ENCODE data around the gene RCSD1.

The RCSD1 gene

DNA sequence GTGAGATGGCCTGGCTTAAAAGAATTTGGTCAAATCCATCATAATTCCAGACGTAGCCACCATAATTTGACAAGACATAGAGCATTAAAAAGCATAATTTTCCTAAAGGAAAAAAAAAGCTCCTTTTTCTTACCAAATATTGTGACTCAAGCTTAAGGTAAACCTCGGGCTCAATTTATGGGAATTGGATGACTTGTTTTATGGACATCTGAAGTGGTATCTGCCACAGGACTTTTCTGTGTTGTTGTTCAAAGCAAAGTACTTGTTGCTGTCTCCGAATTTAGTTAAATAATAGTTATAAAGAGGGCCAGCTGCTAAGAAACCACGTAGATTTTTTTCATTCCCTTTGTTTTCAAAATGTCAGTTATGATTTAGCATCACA, 92.8 kb downstream of the RCSD1 start:
- TF ChIP-seq GATA3 (IDR thresholded peaks at IDR 0.05; ENCODE audit: low read depth, low read length) (no peak), GATA2 (IDR thresholded peaks at IDR 0.05; ENCODE audit: low read depth, low read length) (no peak)

DNA sequence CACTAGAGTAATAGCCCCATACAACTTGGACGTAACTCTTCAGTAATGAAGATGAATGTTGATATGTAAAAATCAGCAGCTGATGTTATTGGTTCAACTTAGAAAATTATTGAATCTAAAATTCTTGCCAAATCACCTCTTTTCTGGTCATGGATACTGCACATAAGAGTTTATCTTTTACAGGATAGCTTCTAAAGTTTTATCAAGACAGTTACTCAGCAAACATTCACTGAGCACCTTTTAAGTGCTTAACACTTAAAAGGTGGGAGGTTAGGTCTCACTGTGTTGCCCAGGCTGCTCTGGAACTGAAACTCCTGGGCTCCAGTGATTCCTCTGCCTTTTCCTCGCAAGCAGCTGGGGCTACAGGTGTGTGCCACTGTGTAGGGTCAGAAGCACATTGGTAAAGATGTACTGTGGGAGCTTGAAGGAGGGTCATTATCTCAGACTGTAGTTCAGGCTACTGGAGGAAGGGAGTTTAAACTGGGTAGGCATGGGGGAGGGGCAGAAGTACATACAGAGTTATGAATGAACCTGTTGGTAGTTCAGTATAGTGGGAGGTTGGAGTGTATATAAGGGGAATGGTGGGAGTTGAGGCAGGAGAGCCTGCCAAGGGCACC, 93.8 kb downstream of the RCSD1 start:
- TF ChIP-seq GATA2 (IDR thresholded peaks at IDR 0.05; ENCODE audit: low read depth, low read length) = no peak
- TF ChIP-seq GATA3 (IDR thresholded peaks at IDR 0.05; ENCODE audit: low read depth, low read length) = no peak

DNA sequence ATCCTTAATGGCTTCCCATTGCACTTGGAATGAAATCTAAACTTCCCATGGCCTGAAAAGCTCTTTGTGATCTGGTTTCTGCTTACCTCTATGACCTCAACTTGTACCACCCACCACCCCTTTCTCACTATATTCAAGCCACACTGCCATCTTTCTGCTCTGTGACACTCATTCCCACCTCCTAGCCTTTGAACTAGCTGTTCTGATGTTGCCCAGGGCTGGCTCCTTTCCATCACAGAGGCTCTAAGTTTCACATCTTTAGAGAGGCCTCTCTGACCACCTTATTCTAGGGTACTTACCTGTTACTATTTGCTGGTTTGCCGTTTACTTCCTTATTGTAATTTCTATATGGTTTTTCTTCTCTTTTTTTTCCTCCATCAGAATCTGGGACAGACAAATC, 96.0 kb downstream of the RCSD1 start:
- TF ChIP-seq GATA3 (IDR thresholded peaks at IDR 0.05; ENCODE audit: low read depth, low read length) = no peak
- TF ChIP-seq GATA2 (IDR thresholded peaks at IDR 0.05; ENCODE audit: low read depth, low read length) = no peak

DNA sequence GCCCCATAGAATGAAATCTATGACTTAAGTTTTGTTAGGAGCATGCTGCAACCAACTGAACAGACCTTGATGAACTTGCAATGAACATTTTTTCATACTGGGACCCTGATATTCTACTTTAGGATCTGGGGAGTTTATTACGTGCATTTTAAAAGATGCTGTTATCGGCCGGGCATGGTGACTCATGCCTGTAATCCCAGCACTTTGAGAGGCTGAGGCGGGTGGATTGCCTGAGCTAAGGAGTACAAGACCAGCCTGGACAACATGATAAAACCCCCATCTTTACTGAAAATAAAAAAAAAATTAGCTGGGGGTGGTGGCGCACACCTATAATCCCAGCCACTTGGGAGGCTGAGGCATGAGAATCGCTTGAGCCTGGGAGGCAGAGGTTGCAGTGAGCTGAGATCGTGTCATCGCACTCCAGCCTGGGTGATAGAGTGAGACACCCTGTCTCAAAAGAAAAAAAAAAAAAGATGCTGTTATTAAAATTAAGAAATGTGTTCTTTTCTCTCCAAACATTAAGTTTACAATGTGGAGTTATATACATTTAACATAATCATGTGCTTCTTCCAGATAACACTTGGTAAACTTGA, 98.9 kb downstream of the RCSD1 start:
- TF ChIP-seq GATA3 (IDR thresholded peaks at IDR 0.05; ENCODE audit: low read depth, low read length) (no peak), GATA2 (IDR thresholded peaks at IDR 0.05; ENCODE audit: low read depth, low read length) (no peak)

DNA sequence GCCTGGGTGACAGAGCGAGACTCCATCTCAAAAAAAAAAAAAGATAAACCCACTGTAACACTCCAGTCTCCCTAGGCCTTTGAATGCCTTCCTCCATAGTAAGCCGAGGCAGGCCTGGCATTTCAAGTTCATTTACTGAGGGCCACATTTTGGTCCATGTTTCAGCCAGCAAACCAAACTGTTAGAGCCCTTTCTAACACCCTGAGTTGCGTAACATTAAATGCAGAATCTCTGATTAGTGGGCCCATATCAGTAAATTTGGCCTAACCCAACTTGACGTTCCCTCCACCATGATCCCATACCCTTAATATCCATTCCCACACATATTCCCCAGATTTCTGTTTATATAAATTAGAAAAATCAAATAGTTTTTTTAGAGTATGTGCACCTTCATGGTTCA, 104.2 kb downstream of the RCSD1 start:
- TF ChIP-seq GATA3 (IDR thresholded peaks at IDR 0.05; ENCODE audit: low read depth, low read length) (no peak), GATA2 (IDR thresholded peaks at IDR 0.05; ENCODE audit: low read depth, low read length) (no peak)

DNA sequence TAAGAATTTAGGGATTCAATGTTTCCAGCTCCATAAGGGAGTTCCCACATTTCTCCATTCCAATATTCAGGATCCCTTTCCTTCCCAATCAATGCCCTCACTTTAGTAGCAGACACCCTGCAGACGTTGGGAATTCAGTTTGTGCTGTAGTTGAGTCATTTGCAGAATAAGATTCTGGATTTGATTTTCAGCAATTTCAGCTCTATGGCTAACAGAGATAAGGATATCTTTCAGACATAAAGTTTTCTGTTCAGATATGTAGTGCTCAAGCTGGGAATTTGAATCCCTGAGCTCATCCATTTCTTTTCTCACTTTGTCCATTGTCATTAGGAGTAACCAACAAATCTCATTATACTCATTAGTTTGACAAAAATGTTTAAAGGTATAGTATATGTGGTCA, 104.8 kb downstream of the RCSD1 start:
- TF ChIP-seq GATA3 (IDR thresholded peaks at IDR 0.05; ENCODE audit: low read depth, low read length) = no peak
- no peak for TF ChIP-seq GATA2 (IDR thresholded peaks at IDR 0.05; ENCODE audit: low read depth, low read length)

DNA sequence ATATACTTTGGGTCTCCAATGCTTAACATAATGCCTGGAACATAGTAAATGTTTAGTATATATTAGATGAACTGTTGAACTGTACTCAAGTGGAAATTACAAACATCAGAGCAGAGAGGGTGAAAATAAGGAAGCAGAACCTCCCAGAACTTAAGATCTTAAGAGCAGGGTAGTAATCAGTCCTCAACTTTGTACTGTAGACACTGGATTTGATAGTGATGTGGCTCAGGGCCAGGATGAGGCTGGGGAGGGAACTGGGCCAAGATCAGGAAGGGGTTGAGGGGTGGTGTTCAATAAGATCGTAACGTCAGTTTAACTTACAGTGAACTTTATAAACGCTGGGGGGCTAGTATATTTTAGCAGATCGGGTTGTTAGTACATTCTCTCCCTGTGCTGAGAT, 107.1 kb downstream of the RCSD1 start:
- TF ChIP-seq GATA3 (IDR thresholded peaks at IDR 0.05; ENCODE audit: low read depth, low read length) = no peak
- TF ChIP-seq GATA2 (IDR thresholded peaks at IDR 0.05; ENCODE audit: low read depth, low read length) = no peak

DNA sequence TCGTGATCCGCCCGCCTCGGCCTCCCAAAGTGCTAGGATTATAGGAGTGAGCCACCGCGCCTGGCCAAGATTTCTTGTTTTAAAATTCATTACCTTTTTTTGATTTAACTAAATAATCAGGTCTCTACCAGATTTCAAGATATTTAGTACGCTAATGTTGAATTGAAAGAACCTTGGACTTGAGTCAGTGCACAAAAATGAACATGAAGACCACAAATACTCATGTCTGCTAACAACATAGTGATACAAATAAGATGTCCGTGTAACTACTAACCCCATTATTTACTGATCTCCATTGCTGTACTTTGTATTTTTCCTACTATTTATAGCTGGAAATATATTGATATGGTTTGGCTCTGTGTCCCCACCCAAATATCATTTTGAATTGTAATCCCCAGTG, 108.1 kb downstream of the RCSD1 start:
- TF ChIP-seq GATA3 (IDR thresholded peaks at IDR 0.05; ENCODE audit: low read depth, low read length) = no peak
- no peak for TF ChIP-seq GATA2 (IDR thresholded peaks at IDR 0.05; ENCODE audit: low read depth, low read length)

DNA sequence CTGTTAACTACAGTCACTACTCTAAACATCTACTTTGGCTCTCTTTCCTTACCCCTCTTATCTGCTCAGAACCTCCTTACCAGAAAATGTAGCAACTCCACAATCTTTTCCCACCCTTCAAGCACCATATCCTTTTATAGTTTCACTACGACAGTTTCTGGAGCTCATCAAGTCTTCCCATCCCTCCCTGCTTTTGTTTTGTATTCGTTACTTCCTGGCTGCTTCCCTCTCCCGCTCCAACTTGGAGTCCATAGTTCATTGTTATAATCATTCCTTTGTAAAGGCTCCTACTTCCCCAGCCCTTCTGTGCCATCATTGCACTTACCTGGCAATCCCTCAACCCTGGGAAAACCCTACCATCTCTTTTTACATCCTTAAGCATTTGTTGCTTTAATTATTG, 109.7 kb downstream of the RCSD1 start:
- TF ChIP-seq GATA2 (IDR thresholded peaks at IDR 0.05; ENCODE audit: low read depth, low read length) (no peak), GATA3 (IDR thresholded peaks at IDR 0.05; ENCODE audit: low read depth, low read length) (no peak)

DNA sequence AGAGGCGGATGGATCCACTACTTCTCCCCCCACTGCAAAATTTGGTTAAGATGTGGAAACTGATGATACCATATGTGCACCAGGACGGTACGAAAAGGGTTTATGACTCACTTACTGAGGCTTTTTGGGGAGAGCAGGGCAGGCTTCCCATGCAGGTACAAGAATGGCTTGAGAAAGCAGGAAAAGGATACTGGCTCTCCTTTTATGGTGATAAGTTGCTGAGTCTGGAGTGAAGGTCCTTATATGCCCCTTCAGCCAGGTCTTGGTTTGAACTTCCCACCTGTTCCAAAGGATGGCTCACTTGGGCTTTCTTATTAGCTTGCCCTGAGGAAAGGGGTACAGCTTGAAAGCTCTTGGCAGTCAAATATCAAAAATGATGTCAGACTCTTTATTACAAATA, 114.9 kb downstream of the RCSD1 start:
- no peak for TF ChIP-seq GATA2 (IDR thresholded peaks at IDR 0.05; ENCODE audit: low read depth, low read length)
- TF ChIP-seq GATA3 (IDR thresholded peaks at IDR 0.05; ENCODE audit: low read depth, low read length) = no peak

DNA sequence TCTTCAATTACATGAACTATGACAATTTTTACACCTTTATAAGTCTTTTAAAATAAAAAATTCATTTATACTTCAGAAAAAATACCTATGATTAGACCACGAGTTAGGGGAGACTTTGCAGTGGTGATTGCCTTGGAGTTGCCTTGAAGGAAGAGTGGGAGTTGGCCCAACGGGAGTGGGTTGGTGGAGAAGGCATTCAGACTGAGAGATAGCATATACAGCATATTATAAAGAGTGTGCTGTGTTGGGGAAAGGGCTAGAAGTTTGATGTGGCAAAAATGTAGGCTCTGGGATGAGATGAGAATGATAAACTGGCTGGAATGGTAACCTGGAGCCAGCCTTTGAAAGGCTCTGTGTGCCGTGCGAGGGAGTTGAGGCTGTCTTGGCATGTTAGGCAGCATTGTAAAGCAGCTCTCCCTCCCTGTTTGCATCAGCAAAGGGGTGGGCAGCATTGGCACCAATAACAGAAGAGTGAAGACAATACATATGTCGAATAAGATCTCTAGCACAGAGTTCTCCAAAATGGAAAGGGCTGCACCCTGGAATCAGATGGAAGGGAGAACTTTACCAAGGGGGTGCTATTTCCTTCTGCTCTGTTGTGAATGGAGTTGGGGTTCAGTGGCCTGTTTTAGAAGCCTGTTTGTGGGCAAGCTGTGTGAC, 116.1 kb downstream of the RCSD1 start:
- TF ChIP-seq GATA3 (IDR thresholded peaks at IDR 0.05; ENCODE audit: low read depth, low read length) = no peak
- TF ChIP-seq GATA2 (IDR thresholded peaks at IDR 0.05; ENCODE audit: low read depth, low read length) = no peak

DNA sequence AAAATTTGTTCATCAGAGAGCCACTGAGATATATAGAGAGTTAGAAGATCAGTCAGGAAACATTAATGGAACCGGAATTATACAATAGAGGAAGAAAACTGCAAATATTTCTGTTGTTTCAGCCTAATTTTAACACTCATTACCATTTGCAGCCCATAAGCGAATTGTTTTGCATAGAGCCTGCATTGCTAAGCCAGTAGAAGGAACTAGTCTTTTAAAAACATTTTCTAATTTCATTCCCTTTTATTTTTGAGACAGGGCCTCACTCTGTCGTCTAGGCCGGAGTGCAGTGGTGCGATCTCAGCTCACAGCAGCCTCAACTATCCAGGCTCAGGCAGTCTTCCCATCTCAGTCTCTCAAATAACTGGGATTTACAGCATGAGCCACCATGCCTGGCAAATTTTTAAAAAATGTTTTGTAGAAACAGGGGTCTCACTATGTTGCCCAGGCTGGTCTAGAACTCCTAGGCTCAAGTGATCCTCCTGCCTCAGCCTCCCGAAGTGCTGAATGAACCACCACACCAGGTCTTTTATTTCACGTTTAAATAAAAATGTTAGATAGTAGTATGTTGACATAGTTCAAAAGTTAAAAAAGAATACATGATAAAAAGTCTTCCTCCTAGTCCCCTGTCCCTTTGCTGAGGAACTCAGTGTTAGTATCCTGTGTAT, 117.1 kb downstream of the RCSD1 start:
- no peak for TF ChIP-seq GATA2 (IDR thresholded peaks at IDR 0.05; ENCODE audit: low read depth, low read length)
- no peak for TF ChIP-seq GATA3 (IDR thresholded peaks at IDR 0.05; ENCODE audit: low read depth, low read length)

DNA sequence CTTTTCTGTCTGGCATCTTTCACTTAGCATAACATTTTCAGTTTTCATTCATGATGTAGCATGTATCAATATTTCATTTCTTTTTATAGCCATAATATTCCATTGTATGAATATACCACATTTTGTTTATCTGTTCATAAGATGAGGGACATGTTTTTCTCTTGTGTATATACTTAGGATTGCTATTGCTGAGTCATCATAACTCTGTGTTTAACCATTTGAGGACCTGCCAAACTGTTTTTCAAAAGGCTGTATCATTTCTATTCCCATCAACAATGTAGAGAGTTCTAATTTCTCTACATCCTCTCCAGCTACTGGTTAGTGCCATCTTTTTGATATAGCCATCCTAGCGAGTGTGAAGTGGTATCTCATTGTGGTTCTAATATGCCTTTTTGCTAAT, 118.0 kb downstream of the RCSD1 start:
- TF ChIP-seq GATA3 (IDR thresholded peaks at IDR 0.05; ENCODE audit: low read depth, low read length) (no peak), GATA2 (IDR thresholded peaks at IDR 0.05; ENCODE audit: low read depth, low read length) (no peak)

DNA sequence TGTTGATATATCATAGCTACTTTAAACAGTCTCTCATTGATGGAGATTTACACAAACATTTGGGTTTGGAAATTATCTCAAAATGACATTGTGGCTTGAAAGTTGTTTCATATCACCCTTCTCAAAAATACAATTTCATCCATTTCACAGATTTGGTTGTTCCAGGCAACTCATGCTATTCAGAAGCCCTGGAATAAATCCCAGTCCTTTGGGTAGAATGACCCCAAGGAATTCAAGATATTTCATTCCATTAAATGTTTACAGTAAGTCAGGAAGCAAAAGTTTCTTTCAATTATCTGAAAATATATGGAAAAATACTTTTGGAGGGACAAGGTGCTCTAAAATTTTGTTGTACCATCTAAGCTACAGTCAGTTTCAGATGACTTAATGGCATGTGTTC, 118.9 kb downstream of the RCSD1 start:
- no peak for TF ChIP-seq GATA3 (IDR thresholded peaks at IDR 0.05; ENCODE audit: low read depth, low read length)
- no peak for TF ChIP-seq GATA2 (IDR thresholded peaks at IDR 0.05; ENCODE audit: low read depth, low read length)

DNA sequence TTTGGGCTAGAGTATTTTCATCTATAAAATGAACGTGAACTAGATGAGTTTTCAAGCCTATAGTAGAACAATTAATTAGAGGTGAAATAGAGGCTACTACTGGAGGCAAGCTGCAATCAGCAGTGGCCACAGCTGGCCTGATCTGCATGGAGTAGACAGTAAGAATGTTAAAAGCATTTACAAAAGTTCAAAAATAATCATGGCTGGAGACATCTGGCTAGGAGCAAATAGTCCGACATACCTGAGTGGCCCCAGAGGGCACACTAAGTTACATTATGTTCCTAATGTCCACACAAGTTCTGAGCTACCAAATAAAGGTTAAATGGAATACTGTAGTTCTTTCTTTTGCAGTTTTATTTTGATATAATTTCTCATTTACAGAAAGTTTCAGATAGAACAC, 119.7 kb downstream of the RCSD1 start:
- TF ChIP-seq GATA2 (IDR thresholded peaks at IDR 0.05; ENCODE audit: low read depth, low read length) (no peak), GATA3 (IDR thresholded peaks at IDR 0.05; ENCODE audit: low read depth, low read length) (no peak)
